ENCODE results near the gene SPDYA. TPM values are rescaled to one million over a fixed set of nuclear protein-coding genes. Genes with fewer than 3 reads are reported as not detected.

The SPDYA gene
- total and polyA plus RNA-seq, 2 of the 4 experiments (the other 2 are of a cell fraction): not detected

GRCh38 chr2:28767337-28767736 is 43.3 kb upstream of the SPDYA start:
- Histone ChIP-seq H2AK5ac (ENCODE audit: low read depth, low read length) (no peak overlapping the region), H3K4me3 (ENCODE audit: insufficient read depth, low read depth, low read length) (no peak overlapping the region), H3K9me1 (ENCODE audit: insufficient read depth, low read length) (peaks cover 9% of the 10 kb centered on the region), H3K56ac (ENCODE audit: extremely low read depth, insufficient read depth, low read length) (no peak overlapping the region), H4K91ac (ENCODE audit: insufficient read depth, low read depth, low read length) (no peak overlapping the region), H2AK9ac (replicated peaks; ENCODE audit: low read depth, low read length, poor library complexity) (no peak overlapping the region), H3K79me1 (ENCODE audit: low read depth in 1 of 2, low read length in 2 of 2) (peaks cover 0 to 69% of the 10 kb centered on the region in 2 experiments; a peak in 3 of 4 replicates), H2BK5ac (ENCODE audit: low read depth, low read length, poor library complexity, severe bottlenecking) (no peak overlapping the region), H2AFZ (replicated peaks; ENCODE audit: low read length, poor library complexity) (no peak overlapping the region), H3K9ac (ENCODE audit: low read depth, low read length) (no peak overlapping the region), H2BK15ac (ENCODE audit: low read depth, low read length) (no peak overlapping the region), H4K8ac (ENCODE audit: low read depth in 2 of 2, low read length in 2 of 2) (no peak overlapping the region), H3K18ac (ENCODE audit: low read depth, low read length) (no peak overlapping the region), H3K4me2 (ENCODE audit: low read depth, low read length) (no peak overlapping the region), H3K4ac (ENCODE audit: low read depth, low read length) (no peak overlapping the region), H3K27me3 (ENCODE audit: control insufficient read depth, insufficient read depth, low read length) (no peaks in the 10 kb centered on the region), H3K4me1 (ENCODE audit: control insufficient read depth, insufficient read depth, low read length) (peaks cover 4% of the 10 kb centered on the region; the same call in 1 of the 2 replicates), H2BK20ac (ENCODE audit: low read depth, low read length) (no peak overlapping the region), H3K9me3 (ENCODE audit: control insufficient read depth, insufficient read depth, low read length) (no peaks in the 10 kb centered on the region), H4K20me1 (ENCODE audit: insufficient read depth, low read length) (peaks cover 97% of the 10 kb centered on the region), H3K23ac (ENCODE audit: low read depth, low read length) (no peak overlapping the region), H3K14ac (replicated peaks; ENCODE audit: low read depth, low read length) (no peak overlapping the region), H3K27ac (ENCODE audit: insufficient read depth, low read length) (no peak overlapping the region), H4K5ac (ENCODE audit: low read depth, low read length) (no peak overlapping the region), H2BK120ac (ENCODE audit: low read depth, low read length) (no peak overlapping the region), H3K36me3 (ENCODE audit: control insufficient read depth, insufficient read depth, low read length) (no peaks in the 10 kb centered on the region; the same call in 1 of the 2 replicates)
- in situ Hi-C loops (cut with MboI; ENCODE audit: low sequenced_read_pairs) (no loop called here), intact Hi-C loops (cut with micrococcal nuclease) (no loop called here), dilution Hi-C loops (cut with HindIII; ENCODE audit: low sequenced_read_pairs, unreplicated experiment) (no loop called here)
- ATAC-seq (ENCODE audit: low read depth) (no peak), DNase-seq (no peak)
- TF ChIP-seq NFE2L2 (IDR thresholded peaks at IDR 0.05; ENCODE audit: low read depth, low read length) (no peak), MXI1 (IDR thresholded peaks at IDR 0.05; ENCODE audit: borderline replicate concordance, low read depth, low read length) (no peak)
- ChIA-PET POLR2A (ENCODE audit: unreplicated experiment) (no interaction called here), CTCF (no interaction called here)
- WGBS, 2 experiments (ENCODE audit: extremely low coverage in 2 of 2, insufficient read length in 1 of 2): 78% methylated on average over 2 of the region's 3 CpGs; no CpG with 5 or more reads in 1 of the 2 experiments
- BruUV-seq (replicated peaks): no TSS peak
